DOHH2 (cell line): ENCODE results near the gene MYO10.

Experiments
- H3F3A ChIP-seq: fragments of 200-600 bp; sonication (generic), shearing (Covaris generic); 2 replicates; pipeline ENCODE4 v1.6.0; 2016; ENCODE audit warnings: antibody characterized with exemption, mild to moderate bottlenecking; ENCODE audit not compliant: control insufficient read depth, insufficient read depth
- H3K27ac ChIP-seq: fragments of 200-600 bp; sonication (generic); 2 replicates; pipeline ENCODE4 v1.5.1; 2014; ENCODE audit warnings: low read depth, mild to moderate bottlenecking, low read length, moderate library complexity
- H3K27me3 ChIP-seq: fragments of 200-600 bp; sonication (generic); 2 replicates; pipeline ENCODE4 v1.6.1; 2014; ENCODE audit warnings: mild to moderate bottlenecking, low read length, mixed read lengths; ENCODE audit not compliant: control insufficient read depth
- H3K36me3 ChIP-seq: fragments of 200-600 bp; sonication (generic); 2 replicates; pipeline ENCODE4 v1.6.1; 2014; ENCODE audit warnings: mild to moderate bottlenecking, low read length, moderate library complexity, mixed read lengths; ENCODE audit not compliant: control insufficient read depth
- H3K4me1 ChIP-seq: fragments of 200-600 bp; sonication (generic); 2 replicates; pipeline ENCODE4 v1.6.1; 2014; ENCODE audit warnings: mild to moderate bottlenecking, low read length, mixed read lengths; ENCODE audit not compliant: control insufficient read depth
- H3K4me2 ChIP-seq: fragments of 200-600 bp; sonication (generic); 2 replicates; pipeline ENCODE4 v1.6.0; 2014; ENCODE audit warnings: mild to moderate bottlenecking, low read length, moderate library complexity
- H3K4me3 ChIP-seq: fragments of 200-600 bp; sonication (generic); 2 replicates; pipeline ENCODE4 v1.5.1; 2014; ENCODE audit warnings: mild to moderate bottlenecking, low read length, mixed read lengths
- H3K79me2 ChIP-seq: fragments of 200-600 bp; sonication (generic); 2 replicates; pipeline ENCODE4 v1.6.1; 2014; ENCODE audit warnings: mild to moderate bottlenecking, low read length, mixed read lengths; ENCODE audit not compliant: control insufficient read depth
- H3K9me2 ChIP-seq: fragments of 200-600 bp; sonication (generic); replicated peaks from 2 replicates; pipeline ENCODE4 v1.6.1; 2014; ENCODE audit warnings: mild to moderate bottlenecking, low read length, mixed read lengths; ENCODE audit not compliant: control insufficient read depth
- H3K9me3 ChIP-seq: fragments of 200-600 bp; sonication (generic); 2 replicates; pipeline ENCODE4 v1.6.1; 2014; ENCODE audit warnings: antibody characterized with exemption, low read length, mixed read lengths; ENCODE audit not compliant: control insufficient read depth, insufficient read depth
- H4K20me1 ChIP-seq: fragments of 200-600 bp; sonication (generic); 2 replicates; pipeline ENCODE4 v1.6.0; 2014; ENCODE audit warnings: low read depth, mild to moderate bottlenecking, antibody characterized with exemption, low read length, moderate library complexity; ENCODE audit not compliant: control insufficient read depth, insufficient read depth
- CTCF ChIP-seq: fragments of 200-600 bp; sonication (generic); IDR thresholded peaks from one replicate; pipeline ENCODE4 v1.5.1; 2014; ENCODE audit warnings: antibody characterized with exemption, mild to moderate bottlenecking, low read depth, low read length; ENCODE audit not compliant: poor library complexity, severe bottlenecking
- EZH2phosphoT487 ChIP-seq: fragments of 200-600 bp; sonication (generic); IDR thresholded peaks from 2 replicates; pipeline ENCODE4 v1.6.1; 2017; ENCODE audit warnings: borderline replicate concordance, mild to moderate bottlenecking, antibody characterized with exemption, low read length, moderate library complexity, mixed read lengths

MYO10 gene

GRCh38 chr5:16807547-16807864, 128.6 kb downstream of the MYO10 start:
- Histone ChIP-seq H3K4me1 (no peaks in the 10 kb centered on the region), H4K20me1 (no peaks in the 10 kb centered on the region), H3K4me2 (no peak overlapping the region), H3K4me3 (no peak overlapping the region), H3K27ac (no peak overlapping the region), H3K79me2 (no peaks in the 10 kb centered on the region), H3F3A (no peaks in the 10 kb centered on the region), H3K9me2 (no peaks in the 10 kb centered on the region), H3K27me3 (no peaks in the 10 kb centered on the region), H3K36me3 (no peaks in the 10 kb centered on the region), H3K9me3 (no peaks in the 10 kb centered on the region)
- no peak for TF ChIP-seq EZH2phosphoT487
- no peak for TF ChIP-seq CTCF

DNA sequence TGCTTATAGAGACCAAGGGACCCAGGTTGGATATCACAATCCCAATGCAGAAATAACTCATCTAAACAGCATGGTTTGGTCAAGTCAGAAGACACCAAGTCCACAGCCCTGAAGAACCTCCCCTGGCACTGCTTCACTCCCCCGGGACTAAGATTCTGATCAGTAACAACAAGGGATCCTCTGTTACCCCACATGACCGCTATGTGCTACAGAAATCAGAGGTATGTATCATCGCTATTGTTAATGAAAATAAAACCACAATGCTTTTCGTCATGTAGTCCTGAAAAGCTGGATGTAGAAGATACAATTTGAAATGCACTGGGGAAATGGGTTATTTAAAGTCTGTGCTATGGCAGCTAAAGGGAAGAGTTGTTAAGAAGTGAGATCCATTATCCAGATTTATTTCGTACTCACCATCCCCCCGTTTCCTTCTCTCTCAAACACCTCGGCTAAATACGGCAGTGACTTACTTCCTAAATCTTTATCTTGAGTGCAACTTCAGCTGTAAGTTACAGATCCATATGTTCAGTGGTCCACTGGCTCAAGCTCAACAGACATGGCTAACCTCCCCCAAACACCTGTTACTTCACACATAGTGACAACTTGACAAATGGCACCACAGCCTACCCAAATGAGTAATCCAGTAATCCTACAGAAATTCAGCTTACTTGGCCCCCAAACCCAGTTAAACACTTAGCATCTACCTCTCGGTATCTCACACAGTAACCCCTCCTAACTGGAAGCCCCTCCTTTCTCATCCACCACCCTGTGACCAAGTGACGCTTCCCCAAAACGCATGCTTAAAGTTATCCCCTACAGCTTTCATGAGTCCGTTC, 129.2 kb downstream of the MYO10 start:
- no peaks in the 10 kb centered on the region for H3K79me2 ChIP-seq
- no peaks in the 10 kb centered on the region for H3K36me3 ChIP-seq
- TF ChIP-seq EZH2phosphoT487 (no peak), CTCF (no peak)
- H3F3A ChIP-seq = no peaks in the 10 kb centered on the region
- H3K4me1 ChIP-seq = no peaks in the 10 kb centered on the region
- H4K20me1 ChIP-seq = no peaks in the 10 kb centered on the region
- no peak overlapping the region for H3K4me2 ChIP-seq
- H3K4me3 ChIP-seq = no peak overlapping the region
- H3K9me2 ChIP-seq = no peaks in the 10 kb centered on the region
- H3K27me3 ChIP-seq = no peaks in the 10 kb centered on the region
- no peaks in the 10 kb centered on the region for H3K9me3 ChIP-seq
- H3K27ac ChIP-seq = no peak overlapping the region

DNA sequence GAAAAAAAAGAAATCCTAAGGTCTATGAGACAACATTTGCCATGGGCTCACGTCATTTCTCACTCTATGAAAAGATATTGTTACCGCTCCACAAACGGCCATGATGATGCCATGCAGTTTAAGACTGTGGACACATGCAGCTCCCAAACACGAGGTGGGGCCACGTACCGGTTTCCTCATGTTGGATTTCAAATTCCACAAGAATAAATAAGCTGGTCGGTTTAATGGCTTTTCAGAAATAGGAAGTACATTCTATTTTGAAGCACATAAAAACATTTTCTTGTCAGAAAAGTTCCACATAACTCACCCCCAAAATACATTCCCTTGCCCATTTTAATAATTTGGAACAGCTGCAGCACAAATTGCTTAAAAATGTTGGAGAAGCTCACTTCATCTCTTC, 130.6 kb downstream of the MYO10 start:
- H3K4me2 ChIP-seq = no peak overlapping the region
- no peak overlapping the region for H3K4me3 ChIP-seq

More for the DNA sequence above, 130.6 kb downstream of the MYO10 start:
- Histone ChIP-seq H3K27me3 (no peaks in the 10 kb centered on the region), H3K4me1 (no peaks in the 10 kb centered on the region), H3K79me2 (no peaks in the 10 kb centered on the region), H3K27ac (no peak overlapping the region), H3K9me2 (no peaks in the 10 kb centered on the region), H4K20me1 (no peaks in the 10 kb centered on the region), H3K9me3 (no peaks in the 10 kb centered on the region), H3K36me3 (no peaks in the 10 kb centered on the region), H3F3A (no peaks in the 10 kb centered on the region)
- TF ChIP-seq CTCF = no peak
- TF ChIP-seq EZH2phosphoT487 = no peak
